IPS-20b (cell line): Measurements from ENCODE around the gene C10orf143.

ENCODE experiments used
- H3K27ac ChIP-seq: one replicate; pipeline ENCODE4 v1.5.1; 2013; ENCODE audit warnings: low read length
- H3K27me3 ChIP-seq: 2 replicates; pipeline ENCODE4 v1.6.1; 2013; ENCODE audit warnings: mild to moderate bottlenecking, low read length, inconsistent platforms; ENCODE audit not compliant: insufficient read depth
- H3K36me3 ChIP-seq: 2 replicates; pipeline ENCODE4 v1.6.1; 2013; ENCODE audit warnings: low read depth, mild to moderate bottlenecking, inconsistent platforms, low read length, moderate library complexity; ENCODE audit not compliant: insufficient read depth
- H3K4me1 ChIP-seq: 2 replicates; pipeline ENCODE4 v1.6.1; 2013; ENCODE audit warnings: mild to moderate bottlenecking, control low read depth, inconsistent platforms, low read length, moderate library complexity; ENCODE audit not compliant: insufficient read depth
- H3K4me3 ChIP-seq: 2 replicates; pipeline ENCODE4 v1.5.1; 2013; ENCODE audit warnings: mild to moderate bottlenecking, low read length, inconsistent platforms
- H3K9ac ChIP-seq: 2 replicates; pipeline ENCODE4 v1.6.1; 2013; ENCODE audit warnings: low read depth, mild to moderate bottlenecking, inconsistent platforms, low read length, moderate library complexity
- H3K9me3 ChIP-seq: 2 replicates; pipeline ENCODE4 v1.6.1; 2013; ENCODE audit warnings: mild to moderate bottlenecking, low read depth, low read length, inconsistent platforms; ENCODE audit not compliant: insufficient read depth

C10orf143 gene

GRCh38 chr10:130110246-130111112, at the start of gene C10orf143:
Gene C10orf143, minus strand, starts transcription at chr10:130110830. Its CDS starts 58 bp downstream, at chr10:130110772.
- H3K36me3 ChIP-seq = no peaks in the 10 kb centered on the region
- H3K4me1 ChIP-seq = 0 out of 2 replicates have a peak, but pooled peaks cover 7% of the 10 kb centered on the region
- H3K27me3 ChIP-seq = peaks cover 9% of the 10 kb centered on the region
- peak within 1 kb of the TSS; percentile 96 for H3K27ac ChIP-seq
- H3K4me3 ChIP-seq = peak within 1 kb of the TSS; percentile 99
- H3K9ac ChIP-seq = peak within 1 kb of the TSS; percentile 98
- H3K9me3 ChIP-seq = no peaks in the 10 kb centered on the region

- H3K36me3 ChIP-seq = peaks cover 44% of the 10 kb centered on the region
- no peak overlapping the region for H3K27ac ChIP-seq
- H3K27me3 ChIP-seq = no peaks in the 10 kb centered on the region
- no peak overlapping the region for H3K4me3 ChIP-seq
- peaks cover 13% of the 10 kb centered on the region for H3K4me1 ChIP-seq
- H3K9ac ChIP-seq = no peak overlapping the region
- H3K9me3 ChIP-seq = no peaks in the 10 kb centered on the region
Measured at GRCh38 chr10:130159192-130159794, 48.7 kb upstream of the C10orf143 start.

- H3K27ac ChIP-seq = no peak overlapping the region
- no peaks in the 10 kb centered on the region; the same call in 1 of the 2 replicates for H3K4me1 ChIP-seq
- H3K9ac ChIP-seq = no peak overlapping the region
- H3K27me3 ChIP-seq = no peaks in the 10 kb centered on the region
- peaks cover 49% of the 10 kb centered on the region for H3K36me3 ChIP-seq
- no peak overlapping the region for H3K4me3 ChIP-seq
- H3K9me3 ChIP-seq = no peaks in the 10 kb centered on the region
Measured at GRCh38 chr10:130146042-130146441, 35.4 kb upstream of the C10orf143 start.

- no peaks in the 10 kb centered on the region; the same call in 1 of the 2 replicates for H3K4me1 ChIP-seq
- H3K9ac ChIP-seq = no peak overlapping the region
- peaks cover 33% of the 10 kb centered on the region for H3K36me3 ChIP-seq
Measured at GRCh38 chr10:130141878-130142277, 31.2 kb upstream of the C10orf143 start.

GRCh38 chr10:130141460-130141859, 30.8 kb upstream of the C10orf143 start:
- H3K27ac ChIP-seq = no peak overlapping the region

More at GRCh38 chr10:130141878-130142277, 31.2 kb upstream of the C10orf143 start:
- Histone ChIP-seq H3K27ac (no peak overlapping the region), H3K27me3 (no peaks in the 10 kb centered on the region), H3K4me3 (no peak overlapping the region), H3K9me3 (no peaks in the 10 kb centered on the region)

GRCh38 chr10:130141038-130141437, 30.4 kb upstream of the C10orf143 start:
- Histone ChIP-seq H3K4me3 (no peak overlapping the region), H3K9me3 (no peaks in the 10 kb centered on the region), H3K4me1 (no peaks in the 10 kb centered on the region; the same call in 1 of the 2 replicates), H3K27ac (no peak overlapping the region), H3K27me3 (no peaks in the 10 kb centered on the region), H3K36me3 (peaks cover 25% of the 10 kb centered on the region), H3K9ac (no peak overlapping the region)

More at GRCh38 chr10:130141460-130141859, 30.8 kb upstream of the C10orf143 start:
- Histone ChIP-seq H3K4me3 (no peak overlapping the region), H3K9me3 (no peaks in the 10 kb centered on the region), H3K36me3 (peaks cover 29% of the 10 kb centered on the region), H3K4me1 (no peaks in the 10 kb centered on the region; the same call in 1 of the 2 replicates), H3K9ac (no peak overlapping the region), H3K27me3 (no peaks in the 10 kb centered on the region)

GRCh38 chr10:130140425-130140824, 29.8 kb upstream of the C10orf143 start:
- no peaks in the 10 kb centered on the region for H3K9me3 ChIP-seq
- H3K4me3 ChIP-seq = no peak overlapping the region
- H3K36me3 ChIP-seq = peaks cover 21% of the 10 kb centered on the region
- no peaks in the 10 kb centered on the region; the same call in 1 of the 2 replicates for H3K4me1 ChIP-seq
- no peak overlapping the region for H3K27ac ChIP-seq
- no peak overlapping the region for H3K9ac ChIP-seq
- no peaks in the 10 kb centered on the region for H3K27me3 ChIP-seq

- Histone ChIP-seq H3K9me3 (no peaks in the 10 kb centered on the region), H3K4me1 (no peaks in the 10 kb centered on the region; the same call in 1 of the 2 replicates), H3K27ac (no peak overlapping the region), H3K27me3 (no peaks in the 10 kb centered on the region), H3K36me3 (peaks cover 21% of the 10 kb centered on the region), H3K9ac (no peak overlapping the region), H3K4me3 (no peak overlapping the region)
Measured at GRCh38 chr10:130138479-130138866, 27.8 kb upstream of the C10orf143 start.

- no peaks in the 10 kb centered on the region for H3K27me3 ChIP-seq
- peaks cover 21% of the 10 kb centered on the region for H3K36me3 ChIP-seq
- peak overlapping the region; percentile 68; the same call in 1 of the 2 replicates for H3K9ac ChIP-seq
- H3K4me1 ChIP-seq = no peaks in the 10 kb centered on the region; the same call in 1 of the 2 replicates
- H3K27ac ChIP-seq = no peak overlapping the region
- no peaks in the 10 kb centered on the region for H3K9me3 ChIP-seq
- H3K4me3 ChIP-seq = peak overlapping the region; percentile 76
Measured at GRCh38 chr10:130137659-130138478, 27.2 kb upstream of the C10orf143 start.

GRCh38 chr10:130137090-130137448, 26.4 kb upstream of the C10orf143 start:
- Histone ChIP-seq H3K27ac (no peak overlapping the region), H3K9me3 (no peaks in the 10 kb centered on the region), H3K9ac (peak overlapping the region; percentile 68; the same call in 1 of the 2 replicates), H3K4me3 (peak overlapping the region; percentile 76), H3K4me1 (no peaks in the 10 kb centered on the region; the same call in 1 of the 2 replicates), H3K36me3 (peaks cover 13% of the 10 kb centered on the region), H3K27me3 (no peaks in the 10 kb centered on the region)
